Natural killer cell (primary cell): Measurements from ENCODE around the gene MAGED2. TPM values are rescaled to one million over a fixed set of nuclear protein-coding genes. Genes with fewer than 3 reads are reported as not detected.
"Not testable (repeated sequence)": the region's sequence is repeated elsewhere in the genome, so short reads cannot be mapped to it uniquely, and the experiment has no call there.

Experiments used
- ATAC-seq, 3 donors: fragments of 150-1000 bp in 2 of 3; fragments of 200-7000 bp in 1 of 3; cut with Tn5 transposase; 1 replicate in 1 of 3; 2 replicates in 2 of 3; pipeline ENCODE4 v1.10.0; 2021; ENCODE audit warnings: mild to moderate bottlenecking in 2 of 3, moderate library complexity in 2 of 3
- DNase-seq, 2 donors: peaks; one replicate each; pipeline versions ENCODE4 v3.0.0 to v3.0.0-alpha.2; 2013 to 2021; ENCODE audit warnings: mixed read lengths in 1 of 2
- H3K27ac ChIP-seq: one replicate; pipeline ENCODE4 v1.5.1; 2013; ENCODE audit warnings: mild to moderate bottlenecking, low read length
- H3K27me3 ChIP-seq: one replicate; pipeline ENCODE4 v1.6.1; 2013; ENCODE audit warnings: low read length; ENCODE audit not compliant: control insufficient read depth, insufficient read depth
- H3K36me3 ChIP-seq: one replicate; pipeline ENCODE4 v1.6.1; 2013; ENCODE audit warnings: low read length; ENCODE audit not compliant: control insufficient read depth, insufficient read depth
- H3K4me1 ChIP-seq: one replicate; pipeline ENCODE4 v1.6.1; 2013; ENCODE audit warnings: low read length; ENCODE audit not compliant: control insufficient read depth, insufficient read depth
- H3K4me3 ChIP-seq: one replicate; pipeline ENCODE4 v1.5.1; 2013; ENCODE audit warnings: low read length
- H3K9me3 ChIP-seq: one replicate; pipeline ENCODE4 v1.6.1; 2013; ENCODE audit warnings: low read length; ENCODE audit not compliant: control insufficient read depth, insufficient read depth
- H3K27ac Mint-ChIP-seq, 2 donors: one replicate each; pipeline ENCODE4 v1.8.0; 2022; ENCODE audit warnings: mild to moderate bottlenecking in 2 of 2, mixed read lengths in 2 of 2, moderate library complexity in 1 of 2
- H3K27me3 Mint-ChIP-seq, 2 donors: one replicate each; pipeline ENCODE4 v1.8.0; 2022; ENCODE audit warnings: low read depth in 2 of 2, mixed read lengths in 2 of 2
- H3K36me3 Mint-ChIP-seq: one replicate; pipeline ENCODE4 v1.8.0; 2022; ENCODE audit warnings: mixed read lengths
- H3K4me1 Mint-ChIP-seq, 2 donors: one replicate each; pipeline ENCODE4 v1.8.0; 2022; ENCODE audit warnings: mixed read lengths in 2 of 2
- H3K4me3 Mint-ChIP-seq: one replicate; pipeline ENCODE4 v1.8.0; 2022; ENCODE audit warnings: mild to moderate bottlenecking, moderate library complexity, mixed read lengths
- H3K9me3 Mint-ChIP-seq, 2 donors: one replicate each; pipeline ENCODE4 v1.8.0; 2022; ENCODE audit warnings: mixed read lengths in 2 of 2
- WGBS: methylation state at CpG from one replicate; pipeline ENCODE4 v1.1.7; 2013; ENCODE audit warnings: missing lambda C conversion rate; ENCODE audit not compliant: insufficient coverage; 5-methylcytosine and 5-hydroxymethylcytosine counted together
- intact Hi-C: fragments of 100-400 bp; cut with micrococcal nuclease; formaldehyde crosslinking; loops from one replicate; pipeline ENCODE4 v1.14.2; 2022
- total RNA-seq, 4 donors: library from RNA; stranded (reverse); fragments of 120-200 nt in 1 of 4; gene quantifications; one replicate each; pipeline versions ENCODE4 v1.2.3 to v1.2.4, GENCODE V29; 2013 to 2022
- TF ChIP-seq, protein P1 (sequence below): fragments of 200-600 bp; IDR thresholded peaks from one replicate; pipeline ENCODE4 v1.8.0; 2022; ENCODE audit warnings: antibody characterized with exemption

The MAGED2 gene
- total RNA-seq, 3 donors from 2014 or later (not counting 1 experiment from before 2014, with no cell fraction given) = 52.0 to 63.2 (median 57.8) TPM

DNA sequence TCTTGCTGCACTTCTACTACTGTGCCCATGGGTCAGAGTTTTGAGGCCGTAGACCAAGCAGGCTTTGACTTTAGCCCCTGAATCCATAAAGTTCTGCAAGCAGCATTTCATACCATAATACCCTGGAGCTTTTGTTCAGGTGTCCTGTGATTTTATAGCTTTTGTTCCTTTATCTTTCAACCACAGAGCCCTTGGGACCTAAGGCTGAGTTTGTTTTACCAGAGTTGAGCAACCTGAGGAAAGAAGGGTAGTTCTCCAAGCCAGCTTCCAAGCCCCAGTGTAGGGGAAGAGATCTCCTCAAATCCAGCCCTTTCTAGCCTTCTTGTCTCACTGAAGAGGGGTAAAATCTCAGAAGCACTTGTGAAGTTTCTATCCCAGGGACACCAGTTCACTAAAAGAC is 35.1 kb downstream of the MAGED2 start:
- H3K36me3 ChIP-seq = no peaks in the 10 kb centered on the region
- peaks cover 7% of the 10 kb centered on the region for H3K4me1 ChIP-seq
- no peaks in the 10 kb centered on the region for H3K36me3 Mint-ChIP-seq
- intact Hi-C loops = no loop called here
- ATAC-seq = no peak
- DNase-seq = no peak
- no peak overlapping the region for H3K4me3 ChIP-seq
- no peaks in the 10 kb centered on the region for H3K9me3 ChIP-seq
- no peak overlapping the region for H3K27ac Mint-ChIP-seq
- no peak overlapping the region for H3K27ac ChIP-seq
- H3K9me3 Mint-ChIP-seq = no peaks in the 10 kb centered on the region
- H3K27me3 Mint-ChIP-seq = peaks cover 13 to 33% of the 10 kb centered on the region in 2 donors
- peaks cover 7 to 8% of the 10 kb centered on the region in 2 donors for H3K4me1 Mint-ChIP-seq
- TF ChIP-seq, protein P1, sequence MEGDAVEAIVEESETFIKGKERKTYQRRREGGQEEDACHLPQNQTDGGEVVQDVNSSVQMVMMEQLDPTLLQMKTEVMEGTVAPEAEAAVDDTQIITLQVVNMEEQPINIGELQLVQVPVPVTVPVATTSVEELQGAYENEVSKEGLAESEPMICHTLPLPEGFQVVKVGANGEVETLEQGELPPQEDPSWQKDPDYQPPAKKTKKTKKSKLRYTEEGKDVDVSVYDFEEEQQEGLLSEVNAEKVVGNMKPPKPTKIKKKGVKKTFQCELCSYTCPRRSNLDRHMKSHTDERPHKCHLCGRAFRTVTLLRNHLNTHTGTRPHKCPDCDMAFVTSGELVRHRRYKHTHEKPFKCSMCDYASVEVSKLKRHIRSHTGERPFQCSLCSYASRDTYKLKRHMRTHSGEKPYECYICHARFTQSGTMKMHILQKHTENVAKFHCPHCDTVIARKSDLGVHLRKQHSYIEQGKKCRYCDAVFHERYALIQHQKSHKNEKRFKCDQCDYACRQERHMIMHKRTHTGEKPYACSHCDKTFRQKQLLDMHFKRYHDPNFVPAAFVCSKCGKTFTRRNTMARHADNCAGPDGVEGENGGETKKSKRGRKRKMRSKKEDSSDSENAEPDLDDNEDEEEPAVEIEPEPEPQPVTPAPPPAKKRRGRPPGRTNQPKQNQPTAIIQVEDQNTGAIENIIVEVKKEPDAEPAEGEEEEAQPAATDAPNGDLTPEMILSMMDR = no peak
- 75% methylated on average over 1 of the region's 1 CpG for WGBS
- H3K4me3 Mint-ChIP-seq = no peak overlapping the region
- no peaks in the 10 kb centered on the region for H3K27me3 ChIP-seq

DNA sequence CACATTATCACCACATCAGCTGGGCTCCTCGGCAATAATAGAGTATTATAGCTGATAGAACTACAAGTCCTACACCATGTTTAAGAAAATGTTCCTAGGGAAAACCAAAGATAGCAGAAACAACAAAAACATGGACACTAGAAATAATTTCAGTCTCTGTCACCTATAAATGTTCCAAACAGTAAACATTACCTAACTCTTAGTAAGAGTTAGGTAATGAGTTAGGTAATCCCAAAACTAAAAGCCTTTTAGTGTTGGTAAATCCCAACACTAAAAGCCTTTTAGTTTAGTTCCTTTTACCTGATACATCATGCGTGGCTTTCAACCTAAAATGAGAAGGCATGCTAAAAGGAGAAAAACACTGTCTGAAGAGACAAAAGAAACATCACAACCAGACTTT is 35.5 kb downstream of the MAGED2 start:
- Histone ChIP-seq H3K4me1 (peaks cover 7% of the 10 kb centered on the region), H3K27me3 (no peaks in the 10 kb centered on the region), H3K9me3 (no peaks in the 10 kb centered on the region), H3K36me3 (no peaks in the 10 kb centered on the region), H3K27ac (no peak overlapping the region), H3K4me3 (no peak overlapping the region)
- WGBS = no CpG with 5 or more reads among the region's 2 CpGs
- Mint-ChIP-seq H3K27me3 (peaks cover 10 to 29% of the 10 kb centered on the region in 2 donors), H3K4me1 (peaks cover 7 to 8% of the 10 kb centered on the region in 2 donors), H3K4me3 (no peak overlapping the region), H3K27ac (no peak overlapping the region), H3K36me3 (no peaks in the 10 kb centered on the region), H3K9me3 (no peaks in the 10 kb centered on the region)
- intact Hi-C loops = no loop called here
- DNase-seq (no peak), ATAC-seq (no peak)
- TF ChIP-seq, protein P1 = no peak

DNA sequence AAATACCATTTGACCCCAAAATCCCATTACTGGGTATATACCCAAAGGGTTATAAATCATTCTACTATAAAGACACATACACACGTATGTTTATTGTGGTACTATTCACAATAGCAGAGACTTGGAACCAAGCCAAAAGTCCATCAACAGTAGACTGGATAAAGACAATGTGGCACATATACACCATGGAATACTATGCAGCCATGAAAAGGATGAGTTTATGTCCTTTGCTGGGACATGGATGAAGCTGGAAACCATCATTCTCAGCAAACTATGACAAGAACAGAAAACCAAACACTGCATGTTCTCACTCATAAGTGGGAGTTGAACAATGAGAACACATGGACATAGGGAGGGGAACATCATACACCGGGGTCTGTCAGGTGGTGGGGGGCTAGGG is 40.2 kb downstream of the MAGED2 start:
- H3K4me3 ChIP-seq, ATAC-seq, H3K36me3 ChIP-seq, intact Hi-C loops, H3K9me3 Mint-ChIP-seq, H3K27ac ChIP-seq, DNase-seq, H3K27ac Mint-ChIP-seq, H3K9me3 ChIP-seq, H3K4me3 Mint-ChIP-seq, H3K36me3 Mint-ChIP-seq, H3K4me1 ChIP-seq, H3K27me3 ChIP-seq, H3K4me1 Mint-ChIP-seq: not testable (repeated sequence)
- WGBS = no CpG with 5 or more reads among the region's 2 CpGs
- H3K27me3 Mint-ChIP-seq = peaks cover 10 to 24% of the 10 kb centered on the region in 2 donors

DNA sequence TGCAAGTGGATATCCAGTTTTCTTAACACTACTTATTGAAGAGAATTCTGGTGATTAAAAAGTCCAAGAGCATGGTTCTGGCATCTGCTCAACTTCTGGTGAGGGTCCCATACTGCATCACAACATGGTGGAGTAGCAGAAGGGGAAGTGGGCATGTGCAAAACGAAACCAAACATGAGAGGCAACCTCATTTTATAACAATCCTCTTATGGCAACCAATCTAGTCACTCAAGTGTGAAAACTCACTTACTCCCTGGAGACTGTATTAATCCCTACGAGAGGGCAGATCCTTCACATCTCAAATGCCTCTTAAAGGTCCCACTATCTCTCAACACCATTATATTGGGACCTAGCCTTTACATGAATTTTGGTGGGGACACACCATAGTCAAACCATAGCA is 57.7 kb downstream of the MAGED2 start:
- WGBS = 53% methylated on average over 2 of the region's 2 CpGs
- peaks cover 1% of the 10 kb centered on the region for H3K9me3 ChIP-seq
- ATAC-seq (no peak), DNase-seq (no peak)
- H3K27me3 ChIP-seq = no peaks in the 10 kb centered on the region
- Mint-ChIP-seq H3K27me3 (peaks cover 10 to 40% of the 10 kb centered on the region in 2 donors), H3K36me3 (peaks cover 10% of the 10 kb centered on the region), H3K9me3 (peaks cover 5 to 8% of the 10 kb centered on the region in 2 donors), H3K4me3 (no peak overlapping the region), H3K4me1 (no peaks in the 10 kb centered on the region), H3K27ac (no peak overlapping the region)
- H3K36me3 ChIP-seq = no peaks in the 10 kb centered on the region
- intact Hi-C loops = no loop called here
- no peak overlapping the region for H3K27ac ChIP-seq
- H3K4me3 ChIP-seq = no peak overlapping the region
- no peaks in the 10 kb centered on the region for H3K4me1 ChIP-seq
- TF ChIP-seq, protein P1 = no peak

Other genes with a start within 250 kb of the MAGED2 start
- gene ITIH6, start 9.5 kb upstream of the MAGED2 start, total RNA-seq = not detected
- 1 to 10 TPM; 2.9 to 4.3 (median 4.2) TPM for gene TRO, start 113.1 kb downstream of the MAGED2 start, total RNA-seq
- gene PFKFB1, start 186.4 kb downstream of the MAGED2 start, total RNA-seq = under 1 TPM; 0.39 to 0.75 (median 0.73) TPM
- gene APEX2, start 192.6 kb downstream of the MAGED2 start, total RNA-seq = 10 to 100 TPM; 11.5 to 13.3 (median 12.4) TPM
- not detected for gene ALAS2, start 223.2 kb downstream of the MAGED2 start, total RNA-seq